DMS114 treated with DMSO at 0.1 percent for 48 hours (cell line): ENCODE results near the gene KIF26B.
"Not testable (repeated sequence)": the region's sequence is repeated elsewhere in the genome, so short reads cannot be mapped to it uniquely, and the experiment has no call there.

Experiments
- DNase-seq: peaks from one replicate; lab custom pipeline; 2025; ENCODE audit not compliant: unreplicated experiment; lab: John Stamatoyannopoulos, UW

Gene KIF26B

DNA sequence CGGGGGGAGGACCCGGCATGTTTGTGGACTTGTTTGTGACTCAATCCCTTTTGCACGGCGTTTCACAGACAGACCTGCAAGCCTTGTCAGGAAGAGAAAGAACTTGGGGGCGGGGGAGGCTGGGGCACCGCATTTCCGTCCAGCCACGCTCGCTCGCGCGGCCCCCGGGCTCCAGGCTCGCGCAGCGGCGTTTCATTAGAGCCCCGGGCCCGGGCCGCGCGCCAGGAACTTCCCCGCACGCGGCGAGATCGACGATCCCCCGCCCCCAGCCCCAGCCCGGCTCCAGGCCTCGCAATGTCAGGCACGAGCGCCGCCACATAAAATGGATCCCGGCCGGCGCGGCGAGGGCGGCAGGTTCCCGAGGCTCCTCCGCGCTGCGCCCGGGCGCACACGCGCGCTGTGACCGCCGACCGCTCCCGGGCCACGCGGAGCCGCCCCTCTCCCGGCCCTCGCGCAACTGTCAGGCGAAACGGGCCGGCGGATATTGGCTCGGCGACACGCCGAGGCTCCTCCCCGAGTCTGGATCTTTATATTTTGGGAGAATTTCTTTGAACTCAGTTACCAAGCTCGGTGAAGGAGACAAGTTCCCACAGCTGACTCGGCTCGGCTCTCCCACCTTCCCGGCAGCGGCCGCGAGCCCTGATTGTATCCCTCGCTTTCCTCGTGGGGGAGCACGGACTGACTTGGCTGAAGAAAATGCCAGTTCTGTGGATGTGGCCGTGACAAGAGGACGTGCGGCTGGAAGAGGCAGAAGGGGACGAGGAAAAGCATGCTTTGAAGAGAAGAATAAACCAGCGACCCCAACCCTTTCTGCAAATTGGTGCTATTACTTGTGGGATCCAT lies at the start of gene KIF26B:
KIF26B (plus strand) TSS at position 557 of the 843 bp plus-strand sequence. CDS start 440 bp downstream, outside the sequence.
- DNase-seq, result peak; percentile 44

DNA sequence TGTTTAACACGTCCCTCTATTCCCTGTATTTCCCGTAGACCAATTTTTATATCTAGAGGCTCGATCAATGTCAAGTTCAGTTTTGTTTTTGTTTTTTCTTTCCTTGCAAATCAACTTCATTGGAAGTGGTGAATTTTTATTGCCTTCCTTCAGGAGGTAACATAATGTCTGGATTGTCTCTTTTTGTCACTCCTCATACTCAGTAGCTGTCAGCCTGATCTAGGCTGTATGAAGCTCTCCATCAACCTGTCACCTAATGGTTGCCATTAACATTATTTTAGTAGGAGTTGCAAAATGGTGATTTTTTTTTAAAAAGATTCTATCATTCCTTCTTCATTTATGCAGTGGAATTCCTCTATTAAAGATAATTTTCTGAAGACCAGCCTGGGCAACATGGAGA lies 49.7 kb upstream of the KIF26B start:
- DNase-seq, result no peak

DNA sequence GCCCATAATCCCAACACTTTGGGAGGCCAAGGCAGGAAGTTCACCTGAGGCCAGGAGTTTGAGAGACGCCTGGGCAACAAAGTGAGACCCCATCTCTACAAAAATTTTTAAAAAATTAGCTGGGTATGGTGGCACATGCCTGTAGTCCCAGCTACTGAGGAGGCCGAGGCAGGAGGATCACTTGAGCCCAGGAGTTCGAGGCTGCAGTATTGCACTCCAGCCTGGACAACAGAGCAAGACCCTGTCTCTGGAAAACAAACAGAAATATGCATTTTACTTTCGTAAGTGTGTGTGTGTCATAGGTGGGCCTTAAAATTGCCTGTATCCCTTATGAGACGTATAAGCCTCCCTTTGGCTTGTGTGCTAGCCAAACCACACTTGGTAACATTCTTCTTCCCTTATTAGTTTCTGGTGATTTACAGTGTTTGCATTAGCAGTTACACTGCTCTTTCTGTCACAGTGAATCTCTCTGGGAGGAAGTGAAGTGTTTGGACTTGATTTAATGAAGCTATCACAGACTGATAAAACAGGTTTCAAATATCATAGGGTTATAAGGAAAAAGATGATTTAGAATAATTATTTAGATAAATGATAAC lies 48.9 kb upstream of the KIF26B start:
- DNase-seq, result no peak

DNA sequence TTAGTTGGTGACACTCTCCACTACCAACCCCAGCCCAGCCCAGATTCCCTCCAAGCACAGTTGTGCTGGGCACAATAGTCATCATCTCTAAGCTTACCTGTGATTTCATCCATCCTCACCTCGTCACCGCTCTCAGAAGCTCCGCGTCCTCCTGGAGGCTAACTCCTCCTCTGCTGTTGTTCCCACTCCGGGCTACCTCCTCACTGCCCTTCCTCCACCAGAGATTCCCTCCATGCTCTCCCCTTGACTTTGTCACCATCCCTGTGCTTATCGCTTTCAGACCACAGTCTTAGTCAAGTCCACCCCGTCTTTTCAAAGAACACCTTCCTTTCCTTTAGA lies 47.0 kb upstream of the KIF26B start:
- no peak for DNase-seq

DNA sequence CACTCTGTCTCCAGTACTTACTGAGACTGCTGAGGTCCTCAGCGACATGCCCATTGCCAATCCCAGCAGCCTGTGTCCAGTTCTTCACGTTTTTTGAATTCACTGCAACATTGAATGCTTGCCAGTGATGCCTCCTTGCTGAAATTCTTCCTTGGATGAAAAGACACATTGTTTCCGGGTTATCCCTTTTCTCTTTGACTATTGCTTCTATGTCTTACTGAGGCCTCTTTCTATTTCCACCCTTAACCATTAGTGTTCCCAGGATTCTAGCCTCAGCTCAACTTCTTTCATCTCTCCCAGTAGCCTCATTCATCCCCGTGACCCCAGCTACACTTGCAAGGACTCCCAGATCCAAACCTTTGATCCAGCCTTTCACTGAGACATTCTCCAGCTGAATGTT lies 46.5 kb upstream of the KIF26B start:
- no peak for DNase-seq

DNA sequence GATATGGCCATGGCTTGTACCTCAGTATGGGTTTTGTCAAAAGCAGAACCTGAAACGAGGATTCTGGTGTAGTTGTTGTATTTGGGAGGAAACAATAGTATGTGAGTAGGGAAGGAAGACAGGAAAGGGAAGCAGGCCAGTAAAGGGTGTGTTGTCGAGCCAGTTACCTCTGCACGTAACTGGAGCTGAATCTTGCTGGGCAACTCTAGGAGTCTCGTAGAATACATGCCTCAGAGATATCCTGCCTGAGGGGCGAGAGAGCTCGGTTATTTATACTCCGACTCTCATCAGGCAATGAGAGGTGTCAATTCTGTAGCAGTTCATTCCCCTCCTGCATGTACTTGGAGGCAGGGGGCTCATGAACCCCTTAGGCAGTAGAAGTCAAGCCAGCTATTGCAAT lies 45.9 kb upstream of the KIF26B start:
- DNase-seq, result no peak

DNA sequence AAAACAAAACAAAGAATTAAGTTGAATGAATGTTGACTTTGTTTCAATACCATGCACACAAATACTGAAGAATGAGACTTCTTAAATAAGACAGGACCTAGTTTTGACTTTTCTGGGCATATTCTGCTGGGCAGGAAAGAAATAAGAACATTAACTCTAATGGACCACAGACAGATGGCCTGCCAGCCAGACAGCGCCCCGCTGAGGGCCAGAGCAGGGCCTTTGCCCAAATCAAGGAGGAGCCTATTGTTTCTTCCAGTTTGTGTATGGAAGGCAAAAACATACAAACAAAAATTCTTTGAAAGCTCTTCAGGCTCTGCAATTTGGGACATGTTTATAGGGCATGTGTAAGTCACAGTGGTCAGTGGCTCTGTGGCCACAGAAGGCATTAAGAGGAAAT lies 44.4 kb upstream of the KIF26B start:
- no peak for DNase-seq

DNA sequence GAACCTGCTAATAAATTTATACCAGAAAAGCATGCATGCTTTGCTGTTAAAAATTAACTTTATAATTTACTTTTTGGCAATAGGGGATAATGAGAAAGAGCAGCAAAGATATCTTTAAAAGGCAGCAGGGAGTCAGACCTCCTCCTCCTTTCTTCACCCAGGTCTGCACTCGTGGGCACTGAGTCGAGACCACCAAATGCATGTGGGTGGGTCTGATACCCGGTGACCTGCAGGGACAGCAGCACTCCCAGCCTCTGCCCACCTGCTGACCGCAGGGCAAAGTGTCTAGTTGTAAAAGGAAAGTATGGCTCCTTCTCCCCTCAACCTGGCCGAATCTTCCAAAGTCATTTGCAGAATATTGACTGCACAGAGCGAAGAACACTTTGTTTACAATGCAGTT lies 43.7 kb upstream of the KIF26B start:
- DNase-seq, result no peak

DNA sequence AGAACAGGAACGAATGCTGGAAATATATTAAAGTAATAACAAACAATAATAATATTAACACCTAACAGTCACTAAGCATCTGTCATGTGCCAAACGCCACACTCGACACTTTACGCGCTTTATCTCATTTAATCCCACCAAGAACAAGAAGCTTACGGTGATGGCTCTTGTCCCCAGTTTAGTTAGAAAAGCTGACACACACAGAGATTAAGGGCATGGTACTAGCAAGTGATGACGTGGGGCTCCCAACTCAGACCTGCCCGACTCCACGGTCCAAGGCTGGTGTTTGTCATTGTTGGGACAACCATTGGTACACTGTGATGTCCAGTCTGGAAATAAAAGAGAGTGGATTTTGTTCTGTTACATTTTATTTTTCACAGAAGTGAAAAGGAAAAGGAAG lies 41.1 kb upstream of the KIF26B start:
- DNase-seq, result no peak

DNA sequence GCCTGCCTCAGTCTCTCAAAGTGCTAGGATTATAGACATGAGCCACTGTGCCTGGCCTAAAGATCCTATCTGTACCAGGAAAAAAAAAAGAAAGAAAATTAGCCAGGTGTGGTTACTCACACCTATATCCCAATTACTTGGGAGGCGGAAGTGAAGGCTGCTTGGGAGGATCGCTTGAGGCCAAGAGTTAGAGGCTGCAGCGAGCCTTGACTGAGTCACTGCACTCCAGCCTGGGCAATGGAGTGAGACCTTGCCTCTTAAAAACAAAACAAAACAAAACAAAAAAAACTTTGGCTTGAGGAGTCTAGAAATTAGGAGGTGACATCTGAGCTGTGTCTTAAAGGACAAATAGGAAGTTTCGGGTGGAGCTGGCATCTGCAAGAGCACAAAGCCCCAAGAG lies 38.7 kb upstream of the KIF26B start:
- DNase-seq, result no peak

DNA sequence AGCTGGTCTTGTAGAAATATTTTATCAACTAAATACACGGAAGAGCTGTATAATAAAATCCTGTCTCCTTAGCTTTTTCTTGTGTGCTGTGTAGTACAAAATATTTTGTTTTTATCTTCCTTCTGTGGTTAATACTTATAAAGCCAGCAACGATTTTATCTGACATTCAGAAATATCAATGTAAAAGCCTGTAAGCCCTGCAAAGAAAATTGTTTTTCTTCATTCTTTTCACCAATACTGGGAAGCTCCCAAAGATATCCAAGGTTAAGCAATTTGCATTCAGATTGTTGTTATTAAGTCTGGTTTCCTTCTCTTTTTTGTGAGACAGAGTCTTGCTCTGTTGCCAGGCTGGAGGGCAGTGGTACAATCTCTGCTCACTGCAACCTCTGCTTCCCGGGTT lies 38.0 kb upstream of the KIF26B start:
- DNase-seq, result no peak

DNA sequence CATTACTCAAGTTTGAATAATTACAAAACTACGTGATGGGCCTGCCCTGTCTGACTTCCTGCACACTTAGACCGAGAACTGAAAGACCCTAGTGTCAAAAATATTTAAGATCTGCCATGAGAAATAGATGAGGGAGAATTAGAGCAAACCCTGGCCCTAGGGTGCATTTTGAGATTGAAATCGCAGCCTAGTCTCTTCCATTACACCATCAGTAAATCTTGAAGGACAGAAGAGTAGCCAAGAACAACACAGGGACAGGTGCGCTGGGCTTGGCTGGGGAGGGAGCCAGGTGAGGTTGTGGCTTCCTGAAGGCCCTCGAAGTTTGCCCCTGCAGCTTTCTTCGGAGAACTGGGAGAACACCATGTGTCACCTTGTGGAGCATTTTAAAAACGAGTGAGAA lies 36.7 kb upstream of the KIF26B start:
- DNase-seq, result no peak

DNA sequence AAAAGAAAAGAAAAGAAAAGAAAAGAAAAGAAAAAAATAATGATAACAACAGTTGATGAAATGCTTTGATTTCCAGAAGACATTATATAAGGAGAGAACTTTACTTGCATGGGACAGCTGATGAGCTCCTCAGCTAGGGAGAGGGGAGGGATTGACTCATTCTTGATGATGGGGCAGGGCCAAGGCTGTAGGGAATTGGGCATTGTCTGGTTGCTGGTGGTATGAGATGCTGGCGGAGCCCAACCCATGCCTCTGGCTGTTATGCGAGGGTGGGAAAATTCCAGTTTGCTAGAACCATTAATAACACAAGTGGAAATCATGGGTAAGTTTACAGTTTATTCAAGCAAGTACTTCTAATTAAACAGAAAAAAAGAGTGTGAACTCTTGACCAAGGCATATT lies 36.0 kb upstream of the KIF26B start:
- DNase-seq, result no peak

DNA sequence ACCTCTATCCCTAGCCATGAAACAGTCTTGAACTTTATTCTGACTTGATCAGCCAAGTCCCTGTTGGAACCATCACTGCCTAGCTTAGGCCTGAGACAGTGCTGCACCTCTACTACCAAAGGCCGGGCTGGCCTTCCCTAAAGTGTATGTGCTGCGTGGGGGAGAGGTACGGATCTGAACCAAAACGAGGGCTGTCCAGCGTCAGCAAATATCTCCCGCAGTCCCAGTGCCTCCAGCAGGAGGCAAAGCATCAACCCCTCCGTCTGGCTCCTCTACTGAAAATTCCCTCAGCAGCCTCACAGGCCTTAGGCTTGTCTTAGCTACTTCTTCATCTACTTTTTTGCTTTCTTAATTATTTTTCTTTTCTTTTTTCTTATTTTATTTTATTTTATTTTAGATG lies 33.3 kb upstream of the KIF26B start:
- no peak for DNase-seq

DNA sequence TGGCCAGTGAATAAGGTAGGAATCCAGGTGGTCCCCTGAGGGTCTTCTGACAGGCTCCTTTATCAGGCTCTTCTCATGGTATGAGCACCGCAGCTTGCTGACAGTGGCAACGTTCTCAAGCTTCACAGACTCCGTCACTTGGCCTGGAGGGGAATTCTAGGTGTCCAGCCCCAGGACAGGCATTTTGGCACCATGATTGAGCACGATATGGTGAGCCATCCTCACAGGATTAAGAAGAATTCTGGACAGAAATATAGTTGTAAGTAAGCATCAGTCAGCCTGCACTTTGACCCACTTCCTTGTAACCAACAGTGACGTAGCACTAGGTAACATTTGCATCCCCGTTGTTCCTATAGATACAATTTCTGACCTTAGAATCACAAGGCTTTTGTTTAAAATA lies 30.5 kb upstream of the KIF26B start:
- DNase-seq, result no peak

DNA sequence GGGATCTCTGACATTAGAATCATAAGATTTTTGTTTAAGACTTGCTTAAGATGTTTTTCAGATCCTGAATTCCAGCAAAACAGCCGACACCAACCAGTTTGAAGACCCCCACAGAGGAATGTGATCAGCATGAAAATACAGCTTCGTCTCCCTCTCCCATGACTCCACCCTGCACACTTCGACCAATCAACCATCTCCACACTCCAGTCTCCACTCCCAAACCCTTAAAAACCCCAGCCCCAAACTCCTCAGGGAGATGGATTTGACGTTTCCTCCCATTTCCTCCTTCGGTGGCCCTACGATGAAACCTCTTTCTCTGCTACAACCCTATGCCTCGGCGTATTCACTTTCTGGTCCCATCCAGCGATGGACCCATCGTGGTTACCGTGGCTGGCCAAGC lies 30.1 kb upstream of the KIF26B start:
- DNase-seq, result no peak

DNA sequence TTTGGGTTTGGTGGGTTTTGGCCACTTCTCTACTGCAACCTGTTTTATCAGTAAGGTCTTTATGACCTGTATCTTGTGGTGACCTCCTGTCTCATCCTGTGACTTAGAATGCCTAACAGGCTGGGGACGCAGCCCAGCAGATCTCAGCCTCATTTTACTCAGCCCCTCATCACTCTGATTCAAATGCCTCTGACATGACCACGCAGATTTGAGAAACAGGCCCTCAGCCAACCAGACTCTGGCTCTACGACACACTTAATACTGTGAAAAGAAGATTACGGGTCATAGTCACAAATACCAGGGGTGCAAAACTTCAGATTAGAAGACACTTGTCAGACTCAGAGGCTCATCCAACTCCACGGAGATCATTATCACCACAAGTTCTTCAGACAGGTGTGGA lies 28.3 kb upstream of the KIF26B start:
- no peak for DNase-seq

DNA sequence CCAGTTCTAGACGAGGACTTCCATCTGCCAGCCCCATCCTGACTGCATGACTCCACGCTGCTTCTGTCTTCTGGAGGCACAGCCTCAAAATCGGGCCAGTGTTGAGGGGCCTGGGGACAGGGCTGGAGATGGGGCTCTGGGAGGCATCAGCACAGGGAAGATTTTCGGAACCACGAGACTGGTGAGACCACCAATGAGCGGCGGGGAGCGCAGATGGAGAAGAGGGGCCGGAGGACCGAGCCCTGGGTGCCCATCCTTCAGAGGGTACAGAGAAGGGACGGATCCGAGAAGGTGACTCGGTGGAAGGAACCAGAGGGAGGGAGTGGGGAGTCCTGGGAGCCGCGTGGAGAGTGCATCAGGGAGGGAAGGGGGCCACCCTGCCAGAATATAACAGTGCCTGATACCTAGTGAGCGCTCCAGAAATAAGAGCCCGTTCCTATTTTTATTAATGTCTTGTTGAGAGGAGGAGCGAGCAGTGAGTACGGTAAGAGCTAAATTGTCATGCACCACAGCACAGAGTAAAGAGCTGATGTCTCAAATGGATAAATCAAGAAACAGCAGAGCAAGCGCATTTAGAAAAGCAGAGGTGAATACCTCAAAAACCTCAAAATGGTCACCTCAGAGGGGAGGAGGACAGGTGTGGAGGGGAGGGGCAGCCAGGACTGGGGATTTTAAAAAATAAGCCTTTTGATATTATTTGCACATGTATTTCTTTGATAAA lies 26.2 kb upstream of the KIF26B start:
- no peak for DNase-seq

DNA sequence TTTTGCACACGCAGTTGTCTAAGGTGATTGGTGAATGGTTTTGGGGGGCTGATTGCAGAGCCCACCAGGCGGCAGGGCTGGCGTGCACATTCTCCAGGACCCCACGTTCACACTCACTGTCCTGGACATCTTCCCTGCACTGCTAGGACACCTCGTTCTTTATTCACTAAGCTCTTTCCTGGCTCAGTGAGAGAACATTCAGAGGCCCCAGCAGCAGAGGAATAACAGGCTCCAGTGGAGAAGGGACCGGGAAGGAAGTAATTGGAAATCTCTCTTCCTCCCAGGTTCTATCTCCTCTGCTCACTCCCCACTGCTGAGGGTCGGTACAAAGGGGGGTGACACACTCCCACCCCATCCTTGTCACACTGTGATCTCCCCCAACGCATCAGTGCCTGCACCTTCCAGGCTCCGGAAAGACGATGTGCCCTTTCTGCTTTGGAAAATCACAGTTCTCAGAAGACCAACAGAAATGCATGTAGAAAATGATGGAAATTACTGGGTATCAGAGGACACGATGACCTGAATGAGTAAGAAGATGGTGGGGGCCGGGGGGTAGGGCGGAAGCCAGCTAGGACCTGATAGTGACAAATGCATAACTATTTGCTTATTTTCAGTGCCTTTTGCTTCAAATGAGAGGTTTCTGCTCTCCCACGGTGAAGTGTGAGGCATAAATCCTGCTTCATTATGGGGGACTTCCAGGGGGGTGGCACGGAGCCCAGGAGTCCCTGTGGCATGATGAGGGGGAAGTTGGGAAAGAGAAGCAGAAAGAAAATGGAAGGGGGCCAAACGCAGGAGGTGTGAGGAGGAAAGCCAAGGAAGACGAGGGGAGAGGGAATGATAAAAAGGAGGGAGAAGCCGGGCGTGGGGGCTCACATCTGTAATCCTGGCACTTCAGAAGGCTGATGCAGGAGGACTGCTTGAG lies 25.2 kb upstream of the KIF26B start:
- DNase-seq, result no peak

DNA sequence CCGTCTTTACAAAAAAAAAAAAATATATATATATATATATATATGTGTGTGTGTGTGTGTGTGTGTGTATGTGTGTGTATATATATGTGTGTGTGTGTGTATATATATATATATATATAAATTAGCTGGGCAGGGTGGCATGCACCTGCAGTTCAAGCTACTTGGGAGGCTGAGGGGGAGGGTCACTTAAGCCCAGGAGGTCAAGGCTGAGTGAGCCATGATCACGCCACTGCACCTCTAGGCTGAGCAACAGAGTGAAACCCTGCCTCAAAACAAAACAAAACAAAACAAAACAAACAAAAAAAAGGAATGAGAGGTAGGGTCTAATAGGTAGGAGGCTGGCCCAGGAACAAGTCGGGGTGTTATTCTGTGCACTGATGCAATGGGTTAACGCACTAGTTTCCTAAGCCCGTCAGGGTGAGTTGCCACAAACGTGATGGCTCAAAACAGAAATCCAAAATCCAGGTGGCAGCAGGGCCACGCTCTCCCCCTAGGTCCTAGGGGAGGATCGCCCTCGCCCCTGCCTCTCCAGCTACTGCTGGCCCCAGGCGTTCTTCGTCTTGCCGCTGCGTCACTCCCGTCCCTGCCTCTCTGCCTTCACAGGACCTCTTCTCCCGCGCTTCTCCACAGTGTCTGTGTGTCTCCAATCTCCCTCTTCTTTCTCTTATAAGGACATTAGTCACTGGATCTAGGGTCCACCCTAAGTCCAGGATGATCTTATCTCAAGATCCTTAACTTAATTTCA lies 24.3 kb upstream of the KIF26B start:
- DNase-seq, result not testable (repeated sequence)

DNA sequence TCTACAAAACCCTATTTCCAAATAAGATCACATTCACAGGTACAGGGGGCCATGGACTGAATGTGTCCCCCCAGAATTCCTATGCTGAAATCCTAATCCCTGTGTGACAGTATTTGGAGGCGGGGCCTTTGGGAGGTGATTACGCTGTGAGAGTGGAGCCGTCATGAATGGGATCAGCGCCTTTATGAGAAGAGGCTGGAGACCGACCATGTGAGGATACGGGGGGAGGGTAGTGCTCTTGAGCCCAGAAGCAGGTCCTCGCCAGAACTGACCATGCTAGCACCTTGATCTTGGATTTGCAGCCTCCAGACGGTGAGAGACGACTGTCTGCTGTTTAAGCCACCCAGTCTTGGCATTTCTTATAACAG lies 23.8 kb upstream of the KIF26B start:
- no peak for DNase-seq
